Body of pancreas (tissue), 4 donors: ENCODE measurements around the gene SNX24.

ENCODE experiments used
- POLR2A ChIP-seq, 3 donors: fragments of 450-650 bp; IDR thresholded peaks; one replicate each; pipeline ENCODE4 v1.6.1; 2016; ENCODE audit warnings: antibody characterized with exemption in 3 of 3, mild to moderate bottlenecking in 2 of 3
- TF ChIP-seq, protein P1 (sequence below), 7 experiments: fragments of 450-650 bp in 4 of 7; fragments of 200-600 bp in 3 of 7; sonication (generic) in 3 of 7; IDR thresholded peaks; one replicate each; pipeline ENCODE4 v1.5.1; 2016 to 2019; ENCODE audit warnings: antibody characterized with exemption in 7 of 7

GRCh38 chr5:122908108-122908507, 62.7 kb downstream of the SNX24 start:
- TF ChIP-seq, protein P1, sequence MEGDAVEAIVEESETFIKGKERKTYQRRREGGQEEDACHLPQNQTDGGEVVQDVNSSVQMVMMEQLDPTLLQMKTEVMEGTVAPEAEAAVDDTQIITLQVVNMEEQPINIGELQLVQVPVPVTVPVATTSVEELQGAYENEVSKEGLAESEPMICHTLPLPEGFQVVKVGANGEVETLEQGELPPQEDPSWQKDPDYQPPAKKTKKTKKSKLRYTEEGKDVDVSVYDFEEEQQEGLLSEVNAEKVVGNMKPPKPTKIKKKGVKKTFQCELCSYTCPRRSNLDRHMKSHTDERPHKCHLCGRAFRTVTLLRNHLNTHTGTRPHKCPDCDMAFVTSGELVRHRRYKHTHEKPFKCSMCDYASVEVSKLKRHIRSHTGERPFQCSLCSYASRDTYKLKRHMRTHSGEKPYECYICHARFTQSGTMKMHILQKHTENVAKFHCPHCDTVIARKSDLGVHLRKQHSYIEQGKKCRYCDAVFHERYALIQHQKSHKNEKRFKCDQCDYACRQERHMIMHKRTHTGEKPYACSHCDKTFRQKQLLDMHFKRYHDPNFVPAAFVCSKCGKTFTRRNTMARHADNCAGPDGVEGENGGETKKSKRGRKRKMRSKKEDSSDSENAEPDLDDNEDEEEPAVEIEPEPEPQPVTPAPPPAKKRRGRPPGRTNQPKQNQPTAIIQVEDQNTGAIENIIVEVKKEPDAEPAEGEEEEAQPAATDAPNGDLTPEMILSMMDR (IDR thresholded peaks at IDR 0.05): no peak
- no peak for TF ChIP-seq POLR2A (IDR thresholded peaks at IDR 0.05)
